GM12865 (cell line): ENCODE results near the gene AKAP7.

Source experiments
- DNase-seq: peaks from one replicate; pipeline ENCODE4 v3.0.0; 2010; ENCODE audit warnings: low read depth
- H3K4me3 ChIP-seq: 2 replicates; pipeline ENCODE4 v1.5.1; 2011; ENCODE audit warnings: mild to moderate bottlenecking, low read depth, low read length, control low read depth
- CTCF ChIP-seq: IDR thresholded peaks from 2 replicates; pipeline ENCODE4 v1.5.1; 2011; ENCODE audit warnings: low read length, control low read depth, low read depth, inconsistent platforms; ENCODE audit not compliant: insufficient read depth; ENCODE audit errors: missing control alignments

Gene AKAP7

GRCh38 chr6:131146865-131147264 lies 11.6 kb downstream of the AKAP7 start:
- TF ChIP-seq CTCF = no peak
- no peak for DNase-seq
- no peak overlapping the region for H3K4me3 ChIP-seq

GRCh38 chr6:131156411-131156810 lies 21.1 kb downstream of the AKAP7 start:
- TF ChIP-seq CTCF = no peak
- no peak overlapping the region for H3K4me3 ChIP-seq
- DNase-seq = no peak

GRCh38 chr6:131159578-131159977 lies 24.3 kb downstream of the AKAP7 start:
- TF ChIP-seq CTCF = no peak
- DNase-seq = no peak
- H3K4me3 ChIP-seq = no peak overlapping the region

GRCh38 chr6:131160254-131160758 lies 25.0 kb downstream of the AKAP7 start:
- DNase-seq = no peak
- no peak for TF ChIP-seq CTCF
- no peak overlapping the region for H3K4me3 ChIP-seq

DNA sequence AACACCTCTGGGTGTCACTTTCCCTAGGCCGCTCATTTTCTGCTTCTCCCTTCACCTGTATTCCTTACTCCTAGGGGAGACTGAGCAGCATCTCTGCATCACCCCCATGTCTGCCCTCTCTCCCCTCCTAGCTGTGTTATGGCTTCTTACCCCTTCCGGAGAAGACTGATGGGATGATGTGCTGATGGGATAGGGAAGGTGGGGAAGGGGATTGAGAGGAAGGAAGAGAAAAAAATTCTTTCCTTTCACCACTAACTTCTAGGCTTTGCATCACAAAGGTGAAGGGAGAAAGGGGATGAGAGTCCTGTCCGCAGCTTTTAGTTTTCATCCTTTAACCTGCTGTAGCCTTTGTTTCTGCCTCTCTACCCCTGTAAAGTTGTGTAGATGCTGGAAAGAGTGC lies 26.7 kb downstream of the AKAP7 start:
- no peak for TF ChIP-seq CTCF
- no peak for DNase-seq
- no peak overlapping the region for H3K4me3 ChIP-seq

- DNase-seq = no peak
- no peak for TF ChIP-seq CTCF
- no peak overlapping the region for H3K4me3 ChIP-seq
These were observed 28.6 kb downstream of the AKAP7 start for GRCh38 chr6:131163886-131164285.

DNA sequence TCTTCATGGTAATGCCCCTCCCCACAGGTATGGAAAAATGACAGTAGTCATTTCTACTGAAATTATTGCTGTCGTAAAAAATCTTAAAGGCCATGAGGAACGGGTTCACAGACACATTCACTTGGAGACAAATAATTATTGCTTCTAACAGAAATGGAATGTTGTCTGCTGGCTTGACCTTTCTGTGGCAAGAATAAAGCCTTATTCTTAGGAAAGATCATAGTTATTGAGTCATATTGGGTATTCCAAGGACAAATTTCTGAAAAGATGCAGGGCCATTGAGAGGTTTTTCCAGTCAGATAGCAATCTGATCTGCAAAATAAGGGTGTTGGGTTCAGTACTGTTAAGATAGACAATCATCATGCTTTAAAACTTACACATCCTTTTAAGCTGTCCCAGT lies 29.2 kb downstream of the AKAP7 start:
- no peak for DNase-seq
- no peak for TF ChIP-seq CTCF
- no peak overlapping the region for H3K4me3 ChIP-seq
